ENCODE data around the gene RAP2A.

The RAP2A gene

GRCh38 chr13:97403893-97404750 is 29.8 kb upstream of the RAP2A start:
- Mint-ChIP-seq H3K27ac (no peak overlapping the region), H3K36me3 (ENCODE audit: low read depth) (no peaks in the 10 kb centered on the region), H3K4me1 (ENCODE audit: low read depth) (no peaks in the 10 kb centered on the region), H3K9me3 (no peaks in the 10 kb centered on the region), H3K27me3 (ENCODE audit: low read depth) (no peaks in the 10 kb centered on the region), H3K4me3 (no peak overlapping the region)

GRCh38 chr13:97407540-97407939 is 26.4 kb upstream of the RAP2A start:
- no peaks in the 10 kb centered on the region for H3K36me3 Mint-ChIP-seq (ENCODE audit: low read depth)
- no peaks in the 10 kb centered on the region for H3K4me1 Mint-ChIP-seq (ENCODE audit: low read depth)

GRCh38 chr13:97408938-97409337 is 25.0 kb upstream of the RAP2A start:
- Mint-ChIP-seq H3K4me1 (ENCODE audit: low read depth) (no peaks in the 10 kb centered on the region), H3K27me3 (ENCODE audit: low read depth) (no peaks in the 10 kb centered on the region), H3K9me3 (no peaks in the 10 kb centered on the region)

More at GRCh38 chr13:97407540-97407939, 26.4 kb upstream of the RAP2A start:
- Mint-ChIP-seq H3K9me3 (no peaks in the 10 kb centered on the region), H3K27me3 (ENCODE audit: low read depth) (no peaks in the 10 kb centered on the region), H3K27ac (no peak overlapping the region), H3K4me3 (no peak overlapping the region)

GRCh38 chr13:97411984-97412383 is 22.0 kb upstream of the RAP2A start:
- Mint-ChIP-seq H3K9me3 (no peaks in the 10 kb centered on the region), H3K4me1 (ENCODE audit: low read depth) (no peaks in the 10 kb centered on the region), H3K27ac (no peak overlapping the region), H3K36me3 (ENCODE audit: low read depth) (no peaks in the 10 kb centered on the region), H3K27me3 (ENCODE audit: low read depth) (no peaks in the 10 kb centered on the region), H3K4me3 (no peak overlapping the region)

More at GRCh38 chr13:97408938-97409337, 25.0 kb upstream of the RAP2A start:
- H3K27ac Mint-ChIP-seq = no peak overlapping the region
- H3K36me3 Mint-ChIP-seq (ENCODE audit: low read depth) = no peaks in the 10 kb centered on the region
- no peak overlapping the region for H3K4me3 Mint-ChIP-seq

- no peak overlapping the region for H3K27ac Mint-ChIP-seq
- no peaks in the 10 kb centered on the region for H3K9me3 Mint-ChIP-seq
- no peaks in the 10 kb centered on the region for H3K36me3 Mint-ChIP-seq (ENCODE audit: low read depth)
- no peaks in the 10 kb centered on the region for H3K4me1 Mint-ChIP-seq (ENCODE audit: low read depth)
- no peak overlapping the region for H3K4me3 Mint-ChIP-seq
- no peaks in the 10 kb centered on the region for H3K27me3 Mint-ChIP-seq (ENCODE audit: low read depth)
Observed at GRCh38 chr13:97413694-97414093, 20.3 kb upstream of the RAP2A start.

GRCh38 chr13:97414392-97414791 is 19.6 kb upstream of the RAP2A start:
- Mint-ChIP-seq H3K27ac (no peak overlapping the region), H3K9me3 (no peaks in the 10 kb centered on the region), H3K4me3 (no peak overlapping the region), H3K4me1 (ENCODE audit: low read depth) (no peaks in the 10 kb centered on the region), H3K27me3 (ENCODE audit: low read depth) (no peaks in the 10 kb centered on the region), H3K36me3 (ENCODE audit: low read depth) (no peaks in the 10 kb centered on the region)

- H3K9me3 Mint-ChIP-seq = no peaks in the 10 kb centered on the region
- no peaks in the 10 kb centered on the region for H3K4me1 Mint-ChIP-seq (ENCODE audit: low read depth)
- H3K27me3 Mint-ChIP-seq (ENCODE audit: low read depth) = peaks cover 3% of the 10 kb centered on the region
- H3K4me3 Mint-ChIP-seq = no peak overlapping the region
- H3K36me3 Mint-ChIP-seq (ENCODE audit: low read depth) = no peaks in the 10 kb centered on the region
- H3K27ac Mint-ChIP-seq = no peak overlapping the region
Observed at GRCh38 chr13:97417698-97418097, 16.3 kb upstream of the RAP2A start.

GRCh38 chr13:97422118-97423054 is 11.6 kb upstream of the RAP2A start:
- H3K4me3 Mint-ChIP-seq = no peak overlapping the region
- no peak overlapping the region for H3K27ac Mint-ChIP-seq
- H3K36me3 Mint-ChIP-seq (ENCODE audit: low read depth) = no peaks in the 10 kb centered on the region
- H3K9me3 Mint-ChIP-seq = no peaks in the 10 kb centered on the region
- H3K4me1 Mint-ChIP-seq (ENCODE audit: low read depth) = no peaks in the 10 kb centered on the region
- peaks cover 18% of the 10 kb centered on the region for H3K27me3 Mint-ChIP-seq (ENCODE audit: low read depth)

GRCh38 chr13:97423300-97424045 is 10.5 kb upstream of the RAP2A start:
- peaks cover 20% of the 10 kb centered on the region for H3K27me3 Mint-ChIP-seq (ENCODE audit: low read depth)
- H3K27ac Mint-ChIP-seq = no peak overlapping the region
- H3K4me3 Mint-ChIP-seq = no peak overlapping the region
- H3K36me3 Mint-ChIP-seq (ENCODE audit: low read depth) = no peaks in the 10 kb centered on the region
- no peaks in the 10 kb centered on the region for H3K9me3 Mint-ChIP-seq
- no peaks in the 10 kb centered on the region for H3K4me1 Mint-ChIP-seq (ENCODE audit: low read depth)

GRCh38 chr13:97425590-97425989 is 8.4 kb upstream of the RAP2A start:
- Mint-ChIP-seq H3K4me3 (no peak overlapping the region), H3K27ac (no peak overlapping the region), H3K36me3 (ENCODE audit: low read depth) (no peaks in the 10 kb centered on the region), H3K27me3 (ENCODE audit: low read depth) (peaks cover 33% of the 10 kb centered on the region), H3K9me3 (no peaks in the 10 kb centered on the region), H3K4me1 (ENCODE audit: low read depth) (no peaks in the 10 kb centered on the region)

- Mint-ChIP-seq H3K27me3 (ENCODE audit: low read depth) (peaks cover 35% of the 10 kb centered on the region), H3K4me1 (ENCODE audit: low read depth) (peaks cover 3% of the 10 kb centered on the region), H3K4me3 (no peak overlapping the region), H3K36me3 (ENCODE audit: low read depth) (no peaks in the 10 kb centered on the region), H3K9me3 (no peaks in the 10 kb centered on the region), H3K27ac (no peak overlapping the region)
Observed at GRCh38 chr13:97426695-97427094, 7.3 kb upstream of the RAP2A start.

- no peak overlapping the region for H3K27ac Mint-ChIP-seq
- H3K9me3 Mint-ChIP-seq = no peaks in the 10 kb centered on the region
- peaks cover 13% of the 10 kb centered on the region for H3K4me1 Mint-ChIP-seq (ENCODE audit: low read depth)
- peaks cover 2% of the 10 kb centered on the region for H3K36me3 Mint-ChIP-seq (ENCODE audit: low read depth)
- no peak overlapping the region for H3K4me3 Mint-ChIP-seq
- H3K27me3 Mint-ChIP-seq (ENCODE audit: low read depth) = peaks cover 30% of the 10 kb centered on the region
Observed at GRCh38 chr13:97429681-97430081, 4.3 kb upstream of the RAP2A start.

- Mint-ChIP-seq H3K27ac (no peak overlapping the region), H3K27me3 (ENCODE audit: low read depth) (peaks cover 25% of the 10 kb centered on the region), H3K9me3 (no peaks in the 10 kb centered on the region), H3K4me1 (ENCODE audit: low read depth) (peaks cover 17% of the 10 kb centered on the region), H3K36me3 (ENCODE audit: low read depth) (peaks cover 2% of the 10 kb centered on the region), H3K4me3 (no peak overlapping the region)
Observed at GRCh38 chr13:97430296-97430695, 3.7 kb upstream of the RAP2A start.

- Mint-ChIP-seq H3K27me3 (ENCODE audit: low read depth) (peaks cover 20% of the 10 kb centered on the region), H3K4me1 (ENCODE audit: low read depth) (peaks cover 24% of the 10 kb centered on the region), H3K36me3 (ENCODE audit: low read depth) (peaks cover 5% of the 10 kb centered on the region), H3K9me3 (no peaks in the 10 kb centered on the region), H3K27ac (no peak overlapping the region), H3K4me3 (no peak overlapping the region)
Observed at GRCh38 chr13:97431171-97431764, 2.7 kb upstream of the RAP2A start.

Data from T-helper 1 cell treated with Interleukin-12 subunit alpha and Interleukin-12 subunit beta and Interleukin-4 antibody, amounts not matched to agents 30 μg/mL and 1 μg/mL, for 36 hours (primary cell).